Muscle layer of duodenum (tissue), 2 donors: Measurements from ENCODE around the gene CXCL12.

ENCODE experiments used
- H3K27ac ChIP-seq: one replicate; pipeline ENCODE4 v1.7.0; 2013; ENCODE audit warnings: mild to moderate bottlenecking, low read length
- H3K27me3 ChIP-seq: one replicate; pipeline ENCODE4 v1.7.0; 2013; ENCODE audit warnings: low read depth, mild to moderate bottlenecking, control low read depth, low read length
- H3K36me3 ChIP-seq, 2 donors: one replicate each; pipeline ENCODE4 v1.7.0; 2013; ENCODE audit warnings: low read length in 2 of 2, control low read depth in 1 of 2, mild to moderate bottlenecking in 1 of 2; ENCODE audit not compliant: insufficient read depth in 2 of 2, control insufficient read depth in 1 of 2
- H3K4me1 ChIP-seq, 2 donors: one replicate each; pipeline ENCODE4 v1.7.0; 2013; ENCODE audit warnings: low read length in 2 of 2, mild to moderate bottlenecking in 2 of 2, control low read depth in 1 of 2, moderate library complexity in 1 of 2; ENCODE audit not compliant: insufficient read depth in 2 of 2, control insufficient read depth in 1 of 2
- H3K4me3 ChIP-seq, 2 donors: one replicate each; pipeline ENCODE4 v1.7.0; 2013; ENCODE audit warnings: low read length in 2 of 2, low read depth in 1 of 2, mild to moderate bottlenecking in 1 of 2
- H3K9me3 ChIP-seq, 2 donors: one replicate each; pipeline ENCODE4 v1.7.0; 2013; ENCODE audit warnings: low read length in 2 of 2, control low read depth in 1 of 2, mild to moderate bottlenecking in 1 of 2; ENCODE audit not compliant: control insufficient read depth in 1 of 2
- donor health status: healthy.

Gene CXCL12

DNA sequence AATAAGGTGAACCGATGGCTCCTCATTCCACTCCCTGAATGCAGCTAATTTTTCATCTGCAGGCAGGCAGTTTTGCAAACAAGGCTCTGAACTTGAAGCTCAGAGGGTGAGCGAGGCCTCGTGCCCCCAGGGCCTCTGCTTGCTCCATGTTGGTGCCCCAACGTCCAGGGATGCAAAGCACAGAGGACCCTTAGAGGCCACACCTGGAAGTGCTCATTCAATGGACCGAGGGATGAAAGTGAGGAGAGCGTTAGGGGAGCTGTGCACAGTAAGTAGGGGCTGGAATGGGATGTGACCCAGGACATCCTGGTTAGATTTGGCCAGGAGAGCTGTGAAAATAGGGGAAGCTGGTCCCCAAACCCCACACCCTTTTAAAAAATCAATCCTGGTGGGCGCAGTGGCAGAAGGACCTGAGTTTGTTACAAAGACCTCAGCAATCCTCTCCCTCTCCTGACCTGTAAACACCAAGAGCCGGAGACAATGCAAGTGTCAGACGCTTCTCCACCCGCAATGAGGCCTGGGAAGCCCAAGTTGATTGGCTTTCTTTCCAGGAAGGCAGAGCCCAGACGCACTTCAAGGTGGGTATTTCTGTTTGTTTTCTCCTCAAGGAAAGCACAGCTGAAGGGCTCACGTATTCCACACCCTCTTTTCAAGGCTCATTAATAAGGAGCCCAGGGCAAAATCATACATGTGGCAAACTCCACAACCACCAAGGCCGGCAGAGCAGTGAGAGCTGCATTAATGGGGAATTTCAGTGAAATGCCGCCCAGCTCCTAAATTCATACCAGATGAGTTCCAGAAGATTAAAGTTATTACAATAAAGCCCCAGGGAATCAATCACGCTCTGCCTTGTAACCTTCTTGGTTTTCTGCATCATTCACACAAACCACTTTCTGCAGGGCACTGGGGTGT, 14.1 kb upstream of the CXCL12 start:
- Histone ChIP-seq H3K9me3 (no peaks in the 10 kb centered on the region), H3K4me1 (no peaks in the 10 kb centered on the region), H3K4me3 (no peak overlapping the region), H3K27ac (no peak overlapping the region), H3K36me3 (no peaks in the 10 kb centered on the region), H3K27me3 (no peaks in the 10 kb centered on the region)

DNA sequence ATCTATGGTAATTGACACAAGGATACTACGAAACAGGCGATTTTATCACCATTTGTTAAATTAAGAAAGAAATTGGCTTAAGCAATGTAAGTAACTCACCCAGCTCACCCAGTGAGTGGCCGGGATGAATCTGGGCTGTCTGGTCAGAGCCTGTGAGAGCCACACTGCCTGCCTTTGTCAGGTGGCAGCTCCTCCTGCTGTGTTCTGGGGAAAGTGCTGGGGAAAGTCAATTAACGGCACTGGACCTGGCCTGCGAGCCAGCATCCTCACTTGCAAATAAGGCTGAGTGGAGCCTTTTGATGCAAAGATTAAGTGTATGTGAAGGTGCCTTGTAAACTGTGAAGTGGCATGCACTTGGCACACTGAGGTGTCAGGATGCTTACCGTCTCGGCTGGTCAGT, 13.4 kb upstream of the CXCL12 start:
- no peak overlapping the region for H3K27ac ChIP-seq
- H3K9me3 ChIP-seq, result no peaks in the 10 kb centered on the region
- no peak overlapping the region for H3K4me3 ChIP-seq
- no peaks in the 10 kb centered on the region for H3K36me3 ChIP-seq
- no peaks in the 10 kb centered on the region for H3K4me1 ChIP-seq
- no peaks in the 10 kb centered on the region for H3K27me3 ChIP-seq

DNA sequence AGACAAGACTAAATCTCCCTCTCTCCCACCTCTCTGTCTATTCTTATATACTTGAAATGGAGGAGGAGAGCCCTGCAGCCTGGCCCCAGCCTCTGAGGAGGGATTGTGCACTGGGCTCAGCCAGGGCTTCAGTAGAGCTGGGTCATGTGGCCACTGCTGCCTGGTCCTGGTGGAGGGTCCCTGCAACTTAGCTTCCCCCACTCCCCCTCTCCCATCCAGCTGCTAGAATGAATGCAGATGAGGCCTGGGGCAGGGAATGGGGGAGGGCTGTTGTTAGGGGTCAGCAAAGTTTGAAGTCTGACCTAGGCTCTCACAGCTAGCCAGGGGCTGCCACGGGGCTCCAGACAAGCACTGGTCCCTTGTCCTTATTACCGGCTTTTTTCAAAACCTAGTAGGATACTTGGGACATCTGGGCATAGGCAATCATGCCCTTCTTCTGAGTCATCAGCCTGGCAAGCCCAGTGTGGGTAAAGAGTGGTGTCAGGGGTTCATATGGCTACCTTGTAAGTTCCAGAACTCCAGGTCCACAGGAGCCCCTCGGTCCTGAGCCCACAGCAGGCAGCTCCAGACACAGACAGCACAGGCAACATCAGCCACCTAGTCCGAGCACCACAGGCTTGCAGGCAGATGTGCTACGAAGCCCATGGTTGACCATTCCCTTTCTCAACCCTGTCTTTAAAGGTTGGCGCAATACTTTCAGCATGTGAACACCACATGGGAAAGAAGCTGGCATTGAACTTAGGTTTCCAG, 12.8 kb upstream of the CXCL12 start:
- Histone ChIP-seq H3K9me3 (no peaks in the 10 kb centered on the region), H3K4me1 (no peaks in the 10 kb centered on the region), H3K27me3 (no peaks in the 10 kb centered on the region), H3K36me3 (no peaks in the 10 kb centered on the region), H3K4me3 (no peak overlapping the region), H3K27ac (no peak overlapping the region)

DNA sequence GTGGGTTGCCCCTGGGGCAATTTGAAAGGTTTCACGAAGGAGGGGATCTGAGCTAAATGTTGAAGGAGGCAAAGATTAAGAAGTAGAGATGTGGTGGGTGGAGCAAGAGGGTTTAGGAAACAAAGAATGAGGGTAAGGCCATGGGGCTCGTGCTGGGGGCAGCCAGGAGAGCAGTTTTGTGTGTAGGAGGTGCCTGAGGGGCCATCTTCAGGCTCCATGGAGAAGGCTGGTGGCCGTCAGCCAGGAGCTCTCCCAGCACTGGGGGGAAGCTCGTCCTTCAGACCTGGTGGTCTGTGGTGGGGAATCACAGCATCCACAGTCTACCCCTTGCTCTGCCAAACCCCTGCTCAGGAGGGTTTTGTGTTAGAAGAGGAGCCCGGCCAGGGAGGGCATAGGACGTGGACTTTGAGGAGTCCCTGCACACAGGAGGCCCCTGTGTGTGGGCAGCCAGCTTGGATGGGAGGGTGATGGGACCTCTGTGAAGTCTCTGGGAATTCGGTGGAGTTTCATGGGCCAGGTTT, 11.8 kb upstream of the CXCL12 start:
- Histone ChIP-seq H3K27me3 (no peaks in the 10 kb centered on the region), H3K4me1 (no peaks in the 10 kb centered on the region), H3K9me3 (no peaks in the 10 kb centered on the region), H3K4me3 (no peak overlapping the region), H3K36me3 (no peaks in the 10 kb centered on the region), H3K27ac (no peak overlapping the region)

DNA sequence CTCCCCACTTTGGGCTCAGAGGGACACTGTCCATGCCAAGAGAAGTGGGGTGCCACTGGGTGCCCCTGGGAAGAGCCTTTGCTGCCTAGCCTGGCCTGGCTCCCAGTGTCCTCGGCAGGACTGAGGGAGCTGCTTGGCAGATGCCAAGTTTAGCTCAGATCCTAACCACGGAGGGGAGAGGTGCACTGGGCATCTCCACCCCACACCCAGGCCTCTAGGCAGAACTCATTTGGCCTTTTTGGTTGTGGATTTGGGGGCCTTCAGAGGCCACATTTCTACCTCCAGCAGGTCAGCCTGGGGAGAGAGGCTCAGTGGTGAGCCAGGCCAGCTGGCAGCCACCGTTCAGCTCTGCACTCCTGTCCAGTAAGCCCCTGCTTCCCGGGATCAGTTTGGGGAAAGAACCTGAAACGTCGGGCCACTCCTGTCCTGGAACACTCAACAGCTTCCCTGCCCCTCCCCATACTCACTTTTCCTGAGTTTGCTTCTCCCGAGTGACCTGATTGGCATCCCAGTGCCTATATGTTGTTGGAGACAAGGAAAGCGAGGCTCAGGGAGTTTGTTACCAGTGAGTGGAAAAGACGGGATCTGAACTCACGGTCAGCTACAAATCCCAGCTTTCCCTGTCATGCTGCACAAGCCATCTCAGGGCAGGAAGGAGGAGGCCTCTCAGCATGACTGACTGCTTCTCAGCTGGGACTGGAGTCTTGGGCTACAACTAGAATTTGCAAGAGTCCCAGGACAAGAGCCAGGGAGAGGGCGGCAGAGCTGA, 11.2 kb upstream of the CXCL12 start:
- Histone ChIP-seq H3K9me3 (no peaks in the 10 kb centered on the region), H3K27me3 (no peaks in the 10 kb centered on the region), H3K27ac (no peak overlapping the region), H3K36me3 (no peaks in the 10 kb centered on the region), H3K4me1 (no peaks in the 10 kb centered on the region), H3K4me3 (no peak overlapping the region)

DNA sequence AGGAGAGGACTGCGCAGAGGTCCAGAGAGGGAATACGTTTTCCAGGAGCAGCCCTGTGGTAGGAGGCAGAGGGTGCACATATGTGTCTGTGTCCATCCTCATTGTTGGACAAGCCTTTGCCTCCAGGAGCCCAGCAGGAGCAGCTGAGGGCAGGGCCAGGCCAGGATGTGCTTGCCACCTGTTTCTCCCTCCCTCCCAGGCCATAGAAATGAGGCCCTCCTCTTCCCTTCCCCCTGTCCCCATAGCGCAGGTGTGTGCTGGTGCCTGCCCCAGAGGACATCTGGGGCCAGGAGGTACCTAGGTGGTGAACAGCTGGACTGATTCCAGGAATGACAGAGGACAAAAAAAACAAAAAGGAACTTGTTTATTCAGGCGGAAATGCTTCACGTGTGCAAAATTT, 10.5 kb upstream of the CXCL12 start:
- Histone ChIP-seq H3K27me3 (no peaks in the 10 kb centered on the region), H3K4me1 (no peaks in the 10 kb centered on the region), H3K4me3 (no peak overlapping the region), H3K27ac (no peak overlapping the region), H3K36me3 (no peaks in the 10 kb centered on the region), H3K9me3 (no peaks in the 10 kb centered on the region)

DNA sequence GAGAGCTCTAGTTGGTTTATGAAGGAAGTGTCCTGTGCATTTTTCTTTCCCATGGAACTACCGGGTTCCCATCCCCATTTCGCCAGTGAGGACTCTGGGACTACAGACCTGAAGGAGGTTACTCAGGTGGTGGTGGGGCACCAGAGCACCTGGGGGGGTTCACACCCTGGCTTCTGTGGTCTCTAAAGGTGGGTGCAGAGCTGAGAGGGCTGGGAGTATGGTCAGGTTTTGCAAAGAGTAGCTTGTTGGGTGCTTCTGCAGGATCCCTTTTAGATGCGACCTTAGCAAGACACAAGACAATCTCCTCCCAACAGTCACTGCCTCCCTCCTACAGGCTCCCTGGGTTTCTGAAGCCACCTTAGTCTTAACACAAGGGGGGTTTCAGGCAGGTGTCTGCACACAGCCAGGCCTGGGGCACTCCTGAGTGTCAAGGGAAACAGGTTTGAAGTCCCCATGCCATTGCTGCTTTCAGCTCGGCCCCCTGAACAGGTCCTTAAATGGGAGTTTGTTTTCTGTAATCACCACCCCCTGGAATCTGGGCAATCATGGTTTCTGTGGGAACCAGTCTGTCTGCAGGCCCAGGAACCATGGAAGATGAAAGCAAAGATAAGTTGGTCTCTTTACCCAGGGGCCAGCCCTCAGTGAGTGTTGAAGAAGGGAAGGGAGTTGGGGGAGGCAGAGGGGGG, 9.9 kb upstream of the CXCL12 start:
- H3K9me3 ChIP-seq, result no peaks in the 10 kb centered on the region
- no peaks in the 10 kb centered on the region for H3K27me3 ChIP-seq
- H3K4me1 ChIP-seq, result no peaks in the 10 kb centered on the region
- H3K36me3 ChIP-seq, result no peaks in the 10 kb centered on the region
- H3K27ac ChIP-seq, result no peak overlapping the region
- H3K4me3 ChIP-seq, result no peak overlapping the region

DNA sequence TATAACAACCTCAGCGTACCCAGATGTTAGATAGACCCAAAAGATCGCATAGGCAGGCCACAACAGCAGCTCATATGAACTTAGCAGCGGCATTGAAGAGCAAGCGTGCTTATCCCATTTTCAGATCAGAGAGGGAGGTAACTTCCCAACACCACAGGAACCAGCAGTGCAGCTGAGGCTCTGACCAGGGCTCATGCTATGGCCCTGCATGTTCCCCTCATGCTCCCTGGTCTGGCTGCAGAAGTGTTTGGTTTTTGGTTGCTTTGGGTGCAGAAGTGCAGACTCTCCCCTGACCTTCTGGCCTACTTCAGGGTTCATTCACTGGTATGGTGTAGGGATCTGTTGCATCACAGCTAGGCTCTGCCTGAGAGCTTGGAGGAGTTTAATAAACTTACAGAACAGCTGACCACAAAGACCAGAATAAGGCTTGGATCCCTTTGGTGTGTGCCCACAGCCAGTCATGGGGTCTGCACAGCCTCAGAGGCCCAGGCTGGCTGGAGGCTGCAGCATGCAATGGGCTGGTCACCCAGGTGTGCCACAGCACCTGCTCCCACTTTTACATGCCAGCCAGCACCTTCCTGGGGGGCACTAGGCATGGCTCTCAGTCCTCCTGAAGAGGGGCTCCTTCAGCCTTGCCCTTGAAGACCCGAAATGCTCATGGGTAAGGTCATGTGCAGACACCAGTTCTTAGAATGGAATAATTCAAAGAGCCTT, 9.1 kb upstream of the CXCL12 start:
- H3K27ac ChIP-seq, result no peak overlapping the region

DNA sequence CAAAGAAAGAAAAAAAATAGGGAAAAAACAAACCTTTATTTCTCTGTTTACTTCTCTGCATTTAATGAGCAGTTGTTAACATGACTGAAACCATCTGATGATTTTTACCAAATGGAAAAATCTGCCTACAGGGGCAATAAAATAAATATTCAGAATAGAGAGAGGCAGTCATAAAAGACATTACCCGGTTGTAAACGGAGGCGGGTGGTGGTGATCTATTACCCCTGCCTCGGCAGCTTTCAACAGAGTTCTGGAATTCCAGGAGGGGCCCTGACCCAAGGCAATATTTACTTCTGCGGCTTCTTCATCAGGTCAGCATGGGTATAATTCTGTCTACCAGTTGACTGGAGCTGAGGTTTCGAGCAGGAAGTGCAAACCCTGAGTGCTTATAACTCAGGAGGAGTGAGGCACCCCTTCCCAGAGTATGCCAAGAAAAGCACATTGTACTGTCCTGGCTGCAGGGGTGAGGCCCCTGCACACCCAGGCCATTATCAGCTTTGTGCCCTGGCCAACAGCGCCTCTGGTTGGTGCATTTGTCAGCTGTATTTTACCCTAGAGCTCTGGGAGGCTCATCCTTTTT, 8.2 kb upstream of the CXCL12 start:
- H3K27me3 ChIP-seq, result no peaks in the 10 kb centered on the region
- H3K36me3 ChIP-seq, result no peaks in the 10 kb centered on the region
- no peak overlapping the region for H3K4me3 ChIP-seq
- H3K4me1 ChIP-seq, result no peaks in the 10 kb centered on the region
- no peaks in the 10 kb centered on the region for H3K9me3 ChIP-seq
- no peak overlapping the region for H3K27ac ChIP-seq

More for the DNA sequence above, 9.1 kb upstream of the CXCL12 start:
- Histone ChIP-seq H3K27me3 (no peaks in the 10 kb centered on the region), H3K36me3 (no peaks in the 10 kb centered on the region), H3K9me3 (no peaks in the 10 kb centered on the region), H3K4me3 (no peak overlapping the region), H3K4me1 (no peaks in the 10 kb centered on the region)

DNA sequence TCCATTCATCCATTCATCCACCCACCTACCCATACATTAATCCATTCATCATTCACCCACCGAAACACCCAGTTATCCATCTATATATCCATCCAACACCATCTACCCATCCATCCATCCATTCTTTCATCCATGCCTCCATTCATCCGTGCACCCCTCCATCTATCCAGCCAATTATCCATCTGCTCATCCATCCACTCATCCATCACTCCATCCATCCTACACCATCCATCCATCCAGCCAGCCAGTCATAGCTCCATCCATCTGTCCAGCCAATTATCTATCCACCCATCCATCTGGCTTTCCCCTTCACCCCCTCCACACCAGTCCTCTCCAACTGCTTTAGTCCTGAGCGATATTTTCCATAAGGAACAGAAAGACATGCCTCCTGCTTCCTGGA, 7.5 kb upstream of the CXCL12 start:
- Histone ChIP-seq H3K36me3 (no peaks in the 10 kb centered on the region), H3K9me3 (no peaks in the 10 kb centered on the region), H3K4me3 (no peak overlapping the region), H3K27me3 (no peaks in the 10 kb centered on the region), H3K27ac (no peak overlapping the region), H3K4me1 (no peaks in the 10 kb centered on the region)
